KOPT-K1 (cell line): ENCODE results near the gene MGAT5.

Source experiments
- H3K27ac ChIP-seq: fragments of 200-600 bp; sonication (generic); 2 replicates; pipeline ENCODE4 v1.5.1; 2016; ENCODE audit warnings: antibody characterized with exemption, mild to moderate bottlenecking, low read depth, low read length; ENCODE audit not compliant: poor library complexity, severe bottlenecking
- H3K36me3 ChIP-seq: fragments of 200-600 bp; sonication (generic); 2 replicates; pipeline ENCODE4 v1.5.1; 2017; ENCODE audit warnings: antibody characterized with exemption, mild to moderate bottlenecking, low read length, moderate library complexity; ENCODE audit not compliant: insufficient read depth
- H3K9me3 ChIP-seq: fragments of 200-600 bp; sonication (generic); 2 replicates; pipeline ENCODE4 v1.5.1; 2017; ENCODE audit warnings: antibody characterized with exemption, low read length, mild to moderate bottlenecking; ENCODE audit not compliant: insufficient read depth, poor library complexity, severe bottlenecking

The MGAT5 gene

GRCh38 chr2:134333646-134334189 lies 79.8 kb downstream of the MGAT5 start:
- no peak overlapping the region for H3K27ac ChIP-seq
- H3K9me3 ChIP-seq: peaks cover 7% of the 10 kb centered on the region
- H3K36me3 ChIP-seq: 0 out of 2 replicates have a peak, but pooled peaks cover 4% of the 10 kb centered on the region

DNA sequence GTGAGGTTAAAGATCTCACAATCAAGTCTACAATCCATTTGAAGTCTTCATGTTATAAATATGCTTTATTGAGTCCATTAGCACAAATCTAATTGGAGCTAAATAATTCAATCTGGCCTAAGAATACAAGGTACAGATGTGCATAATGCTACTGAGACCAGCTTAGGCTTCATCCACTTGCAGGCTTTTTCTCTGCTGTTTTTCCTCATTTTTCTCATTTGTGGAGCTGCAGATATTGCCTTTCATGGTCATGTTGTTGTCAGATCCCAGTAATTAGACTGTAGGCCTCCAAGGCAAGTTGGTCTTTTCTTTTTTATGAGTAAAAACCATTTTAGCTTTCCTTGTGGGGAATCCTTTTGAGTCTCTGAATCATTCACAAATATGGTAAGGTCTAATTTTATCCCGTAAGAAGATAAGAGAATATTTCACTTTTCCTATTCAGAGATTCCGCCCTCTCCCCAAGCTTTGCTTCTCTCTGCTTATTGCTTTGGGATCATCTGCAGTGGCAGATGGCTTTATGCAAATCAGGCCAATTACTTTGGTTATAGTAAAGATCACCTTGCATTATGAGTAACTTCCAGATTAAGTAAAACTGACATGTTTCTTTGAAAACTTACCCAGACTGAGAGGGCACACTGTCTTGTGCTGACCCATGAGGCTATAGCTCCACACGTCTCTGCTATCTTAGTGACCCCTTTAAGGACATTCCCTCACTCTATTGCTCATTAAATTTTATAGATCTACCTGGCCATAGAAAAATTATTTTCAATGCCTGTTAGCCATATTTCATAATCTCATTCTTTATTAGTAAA lies 80.9 kb downstream of the MGAT5 start:
- H3K36me3 ChIP-seq: 0 out of 2 replicates have a peak, but pooled peaks cover 9% of the 10 kb centered on the region
- H3K27ac ChIP-seq: no peak overlapping the region
- peaks cover 7% of the 10 kb centered on the region for H3K9me3 ChIP-seq

- 0 out of 2 replicates have a peak, but pooled peaks cover 9% of the 10 kb centered on the region for H3K36me3 ChIP-seq
- no peak overlapping the region for H3K27ac ChIP-seq
These were observed 81.7 kb downstream of the MGAT5 start for GRCh38 chr2:134335601-134336000.

GRCh38 chr2:134336352-134336751 lies 82.5 kb downstream of the MGAT5 start:
- H3K9me3 ChIP-seq: peaks cover 5% of the 10 kb centered on the region
- 0 out of 2 replicates have a peak, but pooled peaks cover 12% of the 10 kb centered on the region for H3K36me3 ChIP-seq
- H3K27ac ChIP-seq: no peak overlapping the region

More at GRCh38 chr2:134335601-134336000, 81.7 kb downstream of the MGAT5 start:
- H3K9me3 ChIP-seq: peaks cover 7% of the 10 kb centered on the region

- Histone ChIP-seq H3K9me3 (no peaks in the 10 kb centered on the region), H3K36me3 (peaks cover 13% of the 10 kb centered on the region; the same call in 1 of the 2 replicates), H3K27ac (no peak overlapping the region)
These were observed 83.0 kb downstream of the MGAT5 start for GRCh38 chr2:134336921-134337320.

GRCh38 chr2:134337631-134338030 lies 83.8 kb downstream of the MGAT5 start:
- peaks cover 20% of the 10 kb centered on the region; the same call in 1 of the 2 replicates for H3K36me3 ChIP-seq
- no peaks in the 10 kb centered on the region for H3K9me3 ChIP-seq
- no peak overlapping the region for H3K27ac ChIP-seq

GRCh38 chr2:134338208-134338607 lies 84.3 kb downstream of the MGAT5 start:
- no peak overlapping the region for H3K27ac ChIP-seq
- peaks cover 26% of the 10 kb centered on the region; the same call in 1 of the 2 replicates for H3K36me3 ChIP-seq
- H3K9me3 ChIP-seq: no peaks in the 10 kb centered on the region

DNA sequence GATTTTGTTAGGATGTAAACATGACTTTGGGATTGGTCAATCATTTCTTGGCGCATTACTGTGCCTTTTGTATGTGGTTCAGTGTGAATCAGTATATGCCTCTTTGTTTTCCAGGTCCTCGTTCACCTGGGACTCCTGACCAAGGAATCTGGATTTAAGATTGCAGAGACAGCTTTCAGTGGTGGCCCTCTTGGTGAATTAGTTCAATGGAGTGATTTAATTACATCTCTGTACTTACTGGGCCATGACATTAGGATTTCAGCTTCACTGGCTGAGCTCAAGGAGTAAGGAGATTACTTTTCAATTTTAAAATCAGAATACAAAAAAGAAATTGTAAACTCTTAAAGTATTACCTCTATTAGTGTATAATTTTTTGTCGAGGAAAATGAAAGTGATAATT lies 87.6 kb downstream of the MGAT5 start:
- Histone ChIP-seq H3K36me3 (peaks cover 41% of the 10 kb centered on the region), H3K9me3 (no peaks in the 10 kb centered on the region), H3K27ac (no peak overlapping the region)

DNA sequence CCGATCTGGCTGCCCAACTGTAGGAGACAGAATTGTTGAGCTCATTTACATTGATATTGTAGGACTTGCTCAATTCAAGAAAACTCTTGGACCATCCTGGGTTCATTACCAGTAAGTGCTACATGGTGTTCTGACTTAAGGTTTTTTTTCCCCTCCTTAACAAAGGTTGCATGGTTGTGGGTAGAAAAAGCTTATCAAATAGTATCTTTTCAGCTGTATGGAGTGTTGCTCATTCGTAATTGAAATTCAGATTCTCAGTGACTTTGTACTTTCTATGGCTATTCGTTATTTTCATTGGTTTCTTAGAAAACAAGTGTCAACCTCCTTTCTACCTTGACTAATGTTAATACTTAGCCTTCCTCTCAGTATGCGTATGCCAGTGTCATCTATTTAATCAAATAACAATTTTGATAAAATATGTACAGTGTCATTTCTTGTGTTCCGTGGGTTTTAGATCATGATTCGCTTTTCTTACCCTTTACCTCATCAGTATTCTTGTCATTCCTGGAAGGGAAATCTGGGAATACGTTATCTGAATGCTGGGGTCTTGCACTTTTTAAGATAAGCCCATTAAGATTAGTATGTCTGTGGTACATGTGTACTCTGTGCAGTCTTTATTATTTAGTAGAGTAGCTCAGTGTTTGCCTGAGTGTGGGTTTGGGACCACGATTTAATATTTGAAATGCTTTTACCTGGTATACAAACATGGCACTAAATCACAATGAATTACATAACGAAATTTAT lies 91.3 kb downstream of the MGAT5 start:
- Histone ChIP-seq H3K27ac (no peak overlapping the region), H3K9me3 (no peaks in the 10 kb centered on the region), H3K36me3 (peaks cover 32% of the 10 kb centered on the region)

- H3K36me3 ChIP-seq: peaks cover 39% of the 10 kb centered on the region
- no peaks in the 10 kb centered on the region for H3K9me3 ChIP-seq
- no peak overlapping the region for H3K27ac ChIP-seq
These were observed 92.3 kb downstream of the MGAT5 start for GRCh38 chr2:134346141-134346540.

DNA sequence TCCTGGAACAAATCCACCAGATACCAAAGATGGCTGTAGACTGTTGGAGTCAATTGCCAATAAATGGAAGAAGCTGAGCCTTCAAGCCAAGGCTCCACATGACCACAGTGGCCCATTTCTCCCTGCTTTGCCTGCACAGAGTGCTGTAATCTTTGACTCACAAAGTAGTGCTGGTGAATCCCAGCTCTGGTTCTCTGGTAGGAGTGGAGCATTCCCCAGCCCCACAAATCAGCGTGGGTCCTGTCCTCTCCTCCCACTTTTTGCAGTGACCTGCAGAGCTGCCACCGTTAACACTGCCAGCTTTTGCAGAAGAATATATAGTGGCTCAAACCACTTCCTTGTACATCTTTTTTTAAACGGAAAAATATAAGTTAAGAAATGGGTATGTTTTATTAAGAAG lies 93.9 kb downstream of the MGAT5 start:
- no peak overlapping the region for H3K27ac ChIP-seq
- no peaks in the 10 kb centered on the region for H3K9me3 ChIP-seq
- peaks cover 42% of the 10 kb centered on the region for H3K36me3 ChIP-seq

DNA sequence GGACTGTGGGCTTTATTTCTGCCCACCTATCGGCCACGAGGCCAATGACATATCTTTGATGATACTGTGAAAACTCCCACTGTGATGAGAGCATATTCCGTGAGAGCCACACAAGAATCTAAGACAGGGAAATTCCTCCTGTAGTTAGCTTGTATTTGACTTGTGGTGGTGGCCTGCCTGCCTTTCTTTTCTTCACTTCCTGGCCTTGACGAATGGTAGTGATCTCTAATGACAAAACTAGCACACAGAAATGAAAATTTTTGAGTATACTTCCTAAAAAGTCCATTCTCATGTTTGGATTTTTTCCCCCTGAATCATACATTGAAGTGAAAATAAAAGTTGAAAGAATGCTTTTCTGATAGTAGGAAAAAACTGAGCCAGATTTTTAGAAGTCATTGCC lies 94.4 kb downstream of the MGAT5 start:
- no peaks in the 10 kb centered on the region for H3K9me3 ChIP-seq
- H3K27ac ChIP-seq: no peak overlapping the region
- peaks cover 39% of the 10 kb centered on the region for H3K36me3 ChIP-seq

- H3K27ac ChIP-seq: no peak overlapping the region
- no peaks in the 10 kb centered on the region for H3K9me3 ChIP-seq
- H3K36me3 ChIP-seq: peaks cover 40% of the 10 kb centered on the region
These were observed 94.9 kb downstream of the MGAT5 start for GRCh38 chr2:134348760-134349159.

DNA sequence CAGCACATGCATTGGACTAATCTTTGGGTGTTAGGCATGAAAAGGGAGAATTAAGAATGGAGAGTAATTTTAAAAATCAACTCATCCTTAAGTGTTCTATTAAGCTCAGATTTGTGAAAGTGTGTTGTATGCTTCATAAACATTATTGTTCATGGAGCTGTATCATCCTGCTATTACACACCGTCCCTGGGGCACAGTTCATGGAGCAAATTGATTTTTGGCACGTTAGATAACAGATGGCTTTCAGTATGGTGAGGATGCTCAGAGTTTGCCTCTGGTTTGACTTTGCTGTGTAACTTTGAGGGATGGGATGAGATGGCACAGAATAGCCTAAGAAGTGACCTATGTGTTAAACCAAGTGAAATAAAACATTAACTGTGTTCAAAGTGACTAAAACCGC lies 97.1 kb downstream of the MGAT5 start:
- peaks cover 34% of the 10 kb centered on the region for H3K36me3 ChIP-seq
- no peaks in the 10 kb centered on the region for H3K9me3 ChIP-seq
- no peak overlapping the region for H3K27ac ChIP-seq

GRCh38 chr2:134351899-134352298 lies 98.0 kb downstream of the MGAT5 start:
- H3K36me3 ChIP-seq: peaks cover 34% of the 10 kb centered on the region
- H3K27ac ChIP-seq: no peak overlapping the region
- no peaks in the 10 kb centered on the region for H3K9me3 ChIP-seq
